Measurements from ENCODE around the gene CEP70. TPM values are rescaled to one million over a fixed set of nuclear protein-coding genes. Genes with fewer than 3 reads are reported as not detected.

The CEP70 gene
- total RNA-seq, 1 experiment from 2014 or later: 25.6 TPM

GRCh38 chr3:138452436-138452835 is 141.6 kb downstream of the CEP70 start:
- H3K36me3 ChIP-seq (ENCODE audit: insufficient read depth, low read length, poor library complexity, severe bottlenecking): no peaks in the 10 kb centered on the region
- H3K4me1 ChIP-seq (ENCODE audit: insufficient read depth, low read length, poor library complexity, severe bottlenecking): no peaks in the 10 kb centered on the region
- no peak for DNase-seq (ENCODE audit: low spot score)
- ChIA-PET POLR2A (ENCODE audit: low non-redundant PET) (no interaction called here), CTCF (no interaction called here)
- H3K9me3 ChIP-seq (ENCODE audit: low read depth, low read length, poor library complexity, severe bottlenecking): no peaks in the 10 kb centered on the region
- intact Hi-C loops (cut with micrococcal nuclease; ENCODE audit: unreplicated experiment): no loop called here
- no peaks in the 10 kb centered on the region for H3K27me3 ChIP-seq (replicated peaks; ENCODE audit: insufficient read depth, low read depth, low read length, poor library complexity)
- BruUV-seq (replicated peaks): no TSS peak
- H3K27ac ChIP-seq (ENCODE audit: low read depth, low read length, poor library complexity, severe bottlenecking): no peak overlapping the region
- no peak for TF ChIP-seq CTCF (conservative IDR thresholded peaks at IDR 0.05; ENCODE audit: low read depth, low read length)
- TF ChIP-seq EZH2 (IDR thresholded peaks at IDR 0.05; ENCODE audit: borderline replicate concordance, low read depth, low read length, poor library complexity, severe bottlenecking): no peak
- no peak overlapping the region for H3K4me3 ChIP-seq (ENCODE audit: low read depth, low read length, poor library complexity, severe bottlenecking)

- no peak for TF ChIP-seq CTCF (conservative IDR thresholded peaks at IDR 0.05; ENCODE audit: low read depth, low read length)
- no peak for TF ChIP-seq EZH2 (IDR thresholded peaks at IDR 0.05; ENCODE audit: borderline replicate concordance, low read depth, low read length, poor library complexity, severe bottlenecking)
- BruUV-seq (replicated peaks): no TSS peak
- no peaks in the 10 kb centered on the region for H3K36me3 ChIP-seq (ENCODE audit: insufficient read depth, low read length, poor library complexity, severe bottlenecking)
- no peak overlapping the region for H3K27ac ChIP-seq (ENCODE audit: low read depth, low read length, poor library complexity, severe bottlenecking)
- H3K4me1 ChIP-seq (ENCODE audit: insufficient read depth, low read length, poor library complexity, severe bottlenecking): no peaks in the 10 kb centered on the region
- no peak for DNase-seq (ENCODE audit: low spot score)
- no peaks in the 10 kb centered on the region for H3K27me3 ChIP-seq (replicated peaks; ENCODE audit: insufficient read depth, low read depth, low read length, poor library complexity)
- CTCF ChIA-PET: no interaction called here
- no peak overlapping the region for H3K4me3 ChIP-seq (ENCODE audit: low read depth, low read length, poor library complexity, severe bottlenecking)
- H3K9me3 ChIP-seq (ENCODE audit: low read depth, low read length, poor library complexity, severe bottlenecking): no peaks in the 10 kb centered on the region
- intact Hi-C loops (cut with micrococcal nuclease; ENCODE audit: unreplicated experiment): no loop called here
- POLR2A ChIA-PET (ENCODE audit: low non-redundant PET): no interaction called here
Observed at GRCh38 chr3:138451595-138452162, 142.4 kb downstream of the CEP70 start.

DNA sequence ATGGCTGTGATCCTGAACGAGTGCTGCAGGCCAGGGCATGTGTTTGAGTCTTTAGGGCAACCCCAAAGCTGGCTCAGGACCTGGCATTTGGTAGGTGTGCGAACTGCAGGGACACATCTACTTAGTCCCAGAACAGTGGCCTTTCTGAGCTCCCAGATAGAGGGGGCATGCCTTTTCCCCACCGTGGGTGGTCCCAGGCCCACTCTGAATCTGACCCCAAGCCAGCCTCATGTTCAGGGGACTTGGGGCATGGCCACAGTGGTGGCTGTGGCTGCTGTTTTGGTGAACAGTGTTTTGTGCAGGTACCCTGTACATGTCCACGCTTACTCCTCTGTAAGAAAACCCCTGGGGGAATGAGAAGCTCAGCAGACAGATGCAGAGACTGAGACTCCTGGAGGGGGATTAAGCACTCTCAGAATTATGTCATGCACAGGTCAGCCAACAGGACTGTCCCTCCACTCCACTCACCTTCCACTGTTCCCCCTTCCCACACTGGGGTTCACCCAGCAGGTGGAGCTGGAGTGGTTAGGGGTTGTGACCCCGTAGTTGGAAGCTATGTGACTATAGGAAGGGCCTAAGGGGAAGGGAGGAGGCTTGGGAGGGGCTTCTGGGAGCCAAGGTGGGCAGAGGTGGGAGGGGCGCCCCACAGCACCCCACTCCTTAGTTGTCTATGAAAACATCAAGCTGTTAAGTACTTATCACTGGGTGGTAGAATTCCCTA is 143.2 kb downstream of the CEP70 start:
- ChIA-PET POLR2A (ENCODE audit: low non-redundant PET) (no interaction called here), CTCF (no interaction called here)
- Histone ChIP-seq H3K36me3 (ENCODE audit: insufficient read depth, low read length, poor library complexity, severe bottlenecking) (no peaks in the 10 kb centered on the region), H3K4me3 (ENCODE audit: low read depth, low read length, poor library complexity, severe bottlenecking) (no peak overlapping the region), H3K27ac (ENCODE audit: low read depth, low read length, poor library complexity, severe bottlenecking) (no peak overlapping the region), H3K9me3 (ENCODE audit: low read depth, low read length, poor library complexity, severe bottlenecking) (no peaks in the 10 kb centered on the region), H3K27me3 (replicated peaks; ENCODE audit: insufficient read depth, low read depth, low read length, poor library complexity) (no peaks in the 10 kb centered on the region), H3K4me1 (ENCODE audit: insufficient read depth, low read length, poor library complexity, severe bottlenecking) (no peaks in the 10 kb centered on the region)
- BruUV-seq (replicated peaks): no TSS peak
- TF ChIP-seq CTCF (conservative IDR thresholded peaks at IDR 0.05; ENCODE audit: low read depth, low read length) (no peak), EZH2 (IDR thresholded peaks at IDR 0.05; ENCODE audit: borderline replicate concordance, low read depth, low read length, poor library complexity, severe bottlenecking) (no peak)
- intact Hi-C loops (cut with micrococcal nuclease; ENCODE audit: unreplicated experiment): no loop called here
- DNase-seq (ENCODE audit: low spot score): no peak
